Body of pancreas (tissue), 4 donors: ENCODE results near the gene COL23A1.

Experiments
- CTCF ChIP-seq, 7 experiments: fragments of 450-650 bp in 4 of 7; fragments of 200-600 bp in 3 of 7; sonication (generic) in 3 of 7; IDR thresholded peaks; one replicate each; pipeline ENCODE4 v1.5.1; 2016 to 2019; ENCODE audit warnings: antibody characterized with exemption in 7 of 7
- POLR2A ChIP-seq, 3 donors: fragments of 450-650 bp; IDR thresholded peaks; one replicate each; pipeline ENCODE4 v1.6.1; 2016; ENCODE audit warnings: antibody characterized with exemption in 3 of 3, mild to moderate bottlenecking in 2 of 3

GRCh38 chr5:178249191-178249989, 340.8 kb downstream of the COL23A1 start:
- TF ChIP-seq CTCF (IDR thresholded peaks at IDR 0.05) (no peak), POLR2A (IDR thresholded peaks at IDR 0.05) (no peak)
